Astrocyte of the cerebellum (primary cell): Measurements from ENCODE around the gene NOP14.

Source experiments
- DNase-seq: peaks from one replicate; pipeline ENCODE4 v3.0.0-alpha.2; 2011; ENCODE audit warnings: low read depth
- H3K4me3 ChIP-seq: 2 replicates; pipeline ENCODE4 v1.5.1; 2011; ENCODE audit warnings: mild to moderate bottlenecking, low read depth, low read length, moderate library complexity
- in situ Hi-C: cut with HindIII; loops from 2 replicates; pipeline ENCODE4 v1.10.0; 2017; ENCODE audit warnings: low sequenced_read_pairs
- TF ChIP-seq, protein P1 (sequence below): IDR thresholded peaks from 2 replicates; pipeline ENCODE4 v1.5.1; 2012; ENCODE audit warnings: low read length, low read depth, moderate library complexity, mild to moderate bottlenecking; ENCODE audit errors: missing control alignments

Gene NOP14

DNA sequence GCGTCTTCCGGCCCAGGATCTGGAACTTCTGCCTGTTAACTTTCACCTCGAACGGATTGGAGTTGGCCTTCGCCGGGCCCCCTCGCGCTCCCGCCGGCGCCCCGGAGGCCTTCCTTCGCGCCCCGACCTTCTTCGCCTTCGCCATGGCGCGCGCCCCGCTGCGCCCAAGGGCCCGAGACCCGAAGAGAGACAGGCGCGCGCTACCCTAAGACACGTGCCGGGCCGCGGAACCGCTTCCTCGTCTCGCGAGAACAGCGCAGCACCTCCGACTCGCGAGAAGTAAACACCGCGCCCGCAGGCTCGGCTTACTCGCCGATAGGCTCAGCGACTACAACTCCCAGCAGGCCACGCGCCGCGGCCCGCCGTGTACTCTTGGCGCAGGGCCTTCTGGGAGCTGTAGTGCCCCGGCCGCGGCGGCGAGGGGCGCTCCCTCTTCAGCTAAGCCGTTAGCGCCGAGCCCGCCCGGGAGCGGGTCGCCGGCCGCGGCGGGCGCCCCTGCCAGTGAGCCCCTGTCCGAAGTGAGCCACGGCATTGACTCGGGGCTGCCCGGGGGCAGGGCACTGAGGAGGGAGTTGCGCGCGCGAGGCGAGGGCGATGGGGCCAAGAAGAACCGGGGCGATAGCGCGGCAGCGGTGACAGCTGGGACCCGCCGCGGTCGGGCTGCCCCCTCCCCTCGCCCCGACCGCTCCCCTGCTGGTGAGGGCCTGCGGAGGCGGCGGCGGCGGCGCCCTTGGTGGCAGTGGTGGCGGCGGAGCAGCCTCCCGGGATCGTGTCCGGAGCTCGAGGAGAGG lies at the start of gene NOP14, which contains the start of gene GRK4:
Gene NOP14 (minus strand): TSS at position 232 of the 791 bp plus-strand sequence. CDS start 87 bp downstream, at position 145.
Gene GRK4 (plus strand): TSS at position 397 of the 791 bp plus-strand sequence. CDS start 500 bp downstream, outside the sequence.
- TF ChIP-seq, protein P1, sequence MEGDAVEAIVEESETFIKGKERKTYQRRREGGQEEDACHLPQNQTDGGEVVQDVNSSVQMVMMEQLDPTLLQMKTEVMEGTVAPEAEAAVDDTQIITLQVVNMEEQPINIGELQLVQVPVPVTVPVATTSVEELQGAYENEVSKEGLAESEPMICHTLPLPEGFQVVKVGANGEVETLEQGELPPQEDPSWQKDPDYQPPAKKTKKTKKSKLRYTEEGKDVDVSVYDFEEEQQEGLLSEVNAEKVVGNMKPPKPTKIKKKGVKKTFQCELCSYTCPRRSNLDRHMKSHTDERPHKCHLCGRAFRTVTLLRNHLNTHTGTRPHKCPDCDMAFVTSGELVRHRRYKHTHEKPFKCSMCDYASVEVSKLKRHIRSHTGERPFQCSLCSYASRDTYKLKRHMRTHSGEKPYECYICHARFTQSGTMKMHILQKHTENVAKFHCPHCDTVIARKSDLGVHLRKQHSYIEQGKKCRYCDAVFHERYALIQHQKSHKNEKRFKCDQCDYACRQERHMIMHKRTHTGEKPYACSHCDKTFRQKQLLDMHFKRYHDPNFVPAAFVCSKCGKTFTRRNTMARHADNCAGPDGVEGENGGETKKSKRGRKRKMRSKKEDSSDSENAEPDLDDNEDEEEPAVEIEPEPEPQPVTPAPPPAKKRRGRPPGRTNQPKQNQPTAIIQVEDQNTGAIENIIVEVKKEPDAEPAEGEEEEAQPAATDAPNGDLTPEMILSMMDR, result peak; percentile 34
- peak; percentile 94 for DNase-seq
- in situ Hi-C loops, result loop anchor here (25.0 kb wide), 1 partner anchor 99 kb away; the partner anchor contains the start of genes HTT and HTT-AS
- peak within 1 kb of the TSS; percentile 78 for H3K4me3 ChIP-seq

DNA sequence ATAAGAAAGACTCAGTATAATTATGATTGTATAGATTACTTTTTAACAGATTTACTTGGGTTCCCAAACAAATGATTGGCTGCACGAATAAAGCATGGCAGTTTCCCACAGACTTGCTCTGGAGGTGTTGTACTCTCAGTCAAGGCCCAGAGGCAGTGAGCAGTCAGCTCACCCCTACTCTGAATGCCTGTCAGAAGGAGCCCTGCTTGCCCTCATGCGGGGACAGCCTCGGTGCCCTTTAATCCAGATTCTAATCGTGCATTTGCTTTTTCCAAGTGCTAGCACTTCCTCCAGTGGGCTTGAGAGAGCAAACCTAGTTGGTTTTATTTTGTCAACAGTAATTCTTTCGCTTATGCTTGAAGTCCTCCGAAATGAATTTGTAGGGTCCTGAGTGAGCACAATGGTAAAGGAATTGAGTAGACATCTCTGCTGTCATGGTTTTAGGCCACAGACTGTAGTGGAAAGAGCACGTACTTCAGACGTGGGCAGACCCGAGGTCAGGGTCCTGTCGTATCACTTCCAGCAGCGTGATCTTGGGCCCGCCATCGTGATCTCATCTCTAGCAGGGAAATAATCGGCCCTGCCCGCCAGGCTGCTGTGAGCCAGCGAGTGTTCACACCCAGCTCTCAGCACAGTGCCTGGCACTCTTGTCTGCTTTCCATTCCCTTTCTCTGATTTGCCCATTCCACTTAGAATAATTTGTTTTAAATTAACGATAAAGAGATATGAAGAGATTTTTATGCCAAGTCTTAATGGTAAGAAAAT lies 48.4 kb upstream of the NOP14 start:
- no peak for DNase-seq
- TF ChIP-seq, protein P1, result no peak
- H3K4me3 ChIP-seq, result no peak overlapping the region
- in situ Hi-C loops, result no loop called here

DNA sequence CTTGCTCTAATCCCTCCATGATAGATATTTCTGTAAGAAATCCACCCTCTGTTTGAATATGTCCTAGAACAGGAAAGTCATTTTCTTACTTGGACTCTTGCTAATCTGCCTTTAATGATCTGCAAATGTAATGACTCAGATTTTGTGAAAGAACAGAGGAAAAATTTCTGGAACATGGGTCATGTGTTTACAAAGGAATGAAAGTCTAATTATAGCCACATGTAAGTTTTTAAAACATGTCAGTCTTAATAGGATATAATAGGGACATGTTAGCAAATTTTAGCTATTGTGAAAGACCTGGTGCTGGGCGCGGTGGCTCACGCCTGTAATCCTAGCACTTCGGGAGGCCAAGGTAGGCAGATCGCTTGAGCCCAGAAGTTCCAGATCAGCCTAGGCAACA lies 47.8 kb upstream of the NOP14 start:
- in situ Hi-C loops, result no loop called here
- no peak overlapping the region for H3K4me3 ChIP-seq
- peak; percentile 13 for DNase-seq
- TF ChIP-seq, protein P1, result no peak

DNA sequence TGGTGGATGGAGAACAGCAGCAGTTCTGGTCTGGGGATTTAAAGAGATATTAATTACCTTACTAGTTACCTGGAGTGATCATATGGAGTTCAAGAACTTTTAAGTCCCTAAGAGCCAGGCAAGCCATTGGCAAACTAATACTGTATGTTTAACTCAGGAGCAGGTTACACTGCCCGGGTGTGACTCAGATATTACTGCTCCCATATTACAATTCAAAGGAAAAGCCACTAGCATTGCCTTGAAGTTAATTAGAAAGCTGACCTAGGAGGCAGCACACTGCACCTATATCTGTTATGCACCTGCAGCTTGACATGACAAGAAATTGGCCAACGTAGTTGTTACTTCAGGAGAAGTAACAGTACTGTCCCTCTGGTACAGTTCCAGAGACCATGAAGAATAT lies 47.4 kb upstream of the NOP14 start:
- no peak overlapping the region for H3K4me3 ChIP-seq
- in situ Hi-C loops, result no loop called here
- DNase-seq, result no peak
- TF ChIP-seq, protein P1, result no peak

DNA sequence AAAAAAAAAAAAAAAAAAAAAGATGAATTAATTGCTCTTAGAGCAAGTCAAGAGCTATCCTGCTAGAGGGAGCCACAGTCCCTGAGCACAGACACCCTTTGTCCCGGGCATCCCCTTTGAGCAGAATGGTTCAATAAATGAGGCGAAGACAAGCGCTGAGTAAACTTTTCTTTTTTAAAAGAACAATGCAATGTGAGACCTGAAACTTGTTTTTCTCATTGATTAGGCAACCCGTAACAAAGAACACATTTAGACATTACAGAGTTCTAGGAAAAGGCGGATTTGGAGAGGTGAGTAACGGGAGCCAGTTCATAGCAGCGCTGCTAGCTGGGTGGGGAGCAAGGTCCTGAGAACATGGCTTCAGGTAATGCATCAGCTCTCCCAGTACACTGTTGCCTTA lies 46.2 kb upstream of the NOP14 start:
- in situ Hi-C loops, result no loop called here
- no peak overlapping the region for H3K4me3 ChIP-seq
- no peak for DNase-seq
- TF ChIP-seq, protein P1, result peak; percentile 19

DNA sequence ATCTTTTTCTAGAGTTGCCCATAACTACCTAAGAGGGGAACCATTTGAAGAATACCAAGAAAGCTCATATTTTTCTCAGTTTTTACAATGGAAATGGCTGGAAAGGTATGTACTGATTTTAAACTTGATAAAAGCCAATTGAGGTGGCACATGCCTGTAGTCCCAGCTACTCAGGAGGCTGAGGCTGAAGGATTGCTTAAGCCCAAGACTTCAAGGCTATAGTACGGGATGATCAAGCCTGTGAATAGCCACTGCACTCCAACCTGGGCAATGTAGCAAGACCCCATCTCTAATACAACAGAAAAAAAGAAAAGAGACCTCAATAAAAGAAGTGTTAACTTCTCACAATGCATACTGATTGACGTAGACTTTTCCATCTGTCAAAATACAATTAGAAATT lies 44.5 kb upstream of the NOP14 start:
- no peak overlapping the region for H3K4me3 ChIP-seq
- in situ Hi-C loops, result no loop called here
- TF ChIP-seq, protein P1, result no peak
- DNase-seq, result no peak
